Ishikawa (cell line): Measurements from ENCODE around the gene RHBDD3.

Experiments
- CEBPB ChIP-seq: IDR thresholded peaks from 2 replicates; pipeline ENCODE4 v1.6.1; 2012
- CREB1 ChIP-seq: IDR thresholded peaks from 2 replicates; pipeline ENCODE4 v1.6.1; 2012; ENCODE audit warnings: low read depth
- EGR1 ChIP-seq: IDR thresholded peaks from 2 replicates; pipeline ENCODE4 v1.6.1; 2012
- EP300 ChIP-seq: IDR thresholded peaks from 2 replicates; pipeline ENCODE4 v1.6.1; 2012; ENCODE audit warnings: borderline replicate concordance
- FOXM1 ChIP-seq: IDR thresholded peaks from 2 replicates; pipeline ENCODE4 v1.6.1; 2012; ENCODE audit warnings: low read depth, borderline replicate concordance
- NFIC ChIP-seq: IDR thresholded peaks from 2 replicates; pipeline ENCODE4 v1.6.1; 2012
- RAD21 ChIP-seq: IDR thresholded peaks from 2 replicates; pipeline ENCODE4 v1.6.1; 2012; ENCODE audit warnings: low read depth
- REST ChIP-seq: IDR thresholded peaks from 2 replicates; pipeline ENCODE4 v1.6.1; 2012; ENCODE audit warnings: low read depth, mild to moderate bottlenecking
- TAF1 ChIP-seq: IDR thresholded peaks from 2 replicates; pipeline ENCODE4 v1.6.1; 2012; ENCODE audit warnings: low read depth, mild to moderate bottlenecking
- TCF12 ChIP-seq: IDR thresholded peaks from 2 replicates; pipeline ENCODE4 v1.6.1; 2012; ENCODE audit warnings: low read depth
- USF1 ChIP-seq: IDR thresholded peaks from 2 replicates; pipeline ENCODE4 v1.6.1; 2012
- YY1 ChIP-seq: IDR thresholded peaks from 2 replicates; pipeline ENCODE4 v1.6.1; 2012; ENCODE audit warnings: low read depth
- ZBTB7A ChIP-seq: IDR thresholded peaks from 2 replicates; pipeline ENCODE4 v1.6.1; 2012; ENCODE audit warnings: low read depth
- TF ChIP-seq, protein P1 (sequence below): IDR thresholded peaks from 2 replicates; pipeline ENCODE4 v1.6.1; 2012

DNA sequence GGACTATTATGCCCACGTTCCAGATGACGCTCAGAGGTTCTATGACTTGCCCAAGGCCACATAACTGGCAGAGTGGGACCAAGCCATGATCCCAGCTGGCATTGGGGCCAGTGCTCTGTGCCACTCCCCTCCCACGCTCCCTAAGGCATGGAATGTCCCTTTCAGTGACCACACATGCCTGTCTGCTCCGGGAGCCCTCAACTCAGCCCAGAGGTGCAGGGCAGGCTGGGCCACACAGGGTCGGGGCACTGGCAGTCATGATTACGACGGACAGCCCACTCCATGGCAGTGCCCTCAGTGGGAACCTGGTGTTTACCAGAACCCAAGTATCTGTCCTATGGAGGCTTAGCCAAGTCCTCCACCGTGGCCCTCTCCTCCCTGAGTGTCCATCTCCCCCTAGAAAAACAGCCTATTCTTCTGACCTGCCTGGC lies 10.0 kb downstream of the RHBDD3 start:
- TF ChIP-seq NFIC (no peak), ZBTB7A (no peak), REST (no peak), CREB1 (no peak), TAF1 (no peak), EGR1 (no peak), EP300 (no peak), CEBPB (no peak), YY1 (no peak), RAD21 (no peak), TCF12 (no peak), USF1 (no peak), FOXM1 (no peak)
- TF ChIP-seq, protein P1, sequence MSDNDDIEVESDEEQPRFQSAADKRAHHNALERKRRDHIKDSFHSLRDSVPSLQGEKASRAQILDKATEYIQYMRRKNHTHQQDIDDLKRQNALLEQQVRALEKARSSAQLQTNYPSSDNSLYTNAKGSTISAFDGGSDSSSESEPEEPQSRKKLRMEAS: no peak
